ENCODE results near the gene SNX14. TPM values are rescaled to one million over a fixed set of nuclear protein-coding genes. Genes with fewer than 3 reads are reported as not detected.

SNX14 gene
- total and polyA plus RNA-seq, 2 of the 13 experiments (the other 11 are each of a cell fraction or from before 2014, with no cell fraction given), result 83.5 to 112 TPM

- TF ChIP-seq ZKSCAN1 (IDR thresholded peaks at IDR 0.05; ENCODE audit: low read length), result no peak
- no peak for TF ChIP-seq HOXA5 (CRISPR knock-in tag; IDR thresholded peaks at IDR 0.05)
- TF ChIP-seq GABPB1 (CRISPR knock-in tag; IDR thresholded peaks at IDR 0.05), result peak; percentile 73
- peak; percentile 37; the same call in 1 of the 2 replicates for TF ChIP-seq IRX3 (CRISPR knock-in tag; IDR thresholded peaks at IDR 0.05; ENCODE audit: borderline replicate concordance, low read depth)
- peak; percentile 74 for TF ChIP-seq KMT2A (CRISPR knock-in tag; IDR thresholded peaks at IDR 0.05)
- TF ChIP-seq SSRP1 (CRISPR knock-in tag; IDR thresholded peaks at IDR 0.05), result no peak
- no peak for TF ChIP-seq ZNF850 (CRISPR knock-in tag; conservative IDR thresholded peaks at IDR 0.05)
- TF ChIP-seq BCL3 (CRISPR knock-in tag; IDR thresholded peaks at IDR 0.05), result peak; percentile 42; the same call in 1 of the 2 replicates
- no peak for TF ChIP-seq ZBTB26 (CRISPR knock-in tag; IDR thresholded peaks at IDR 0.05; ENCODE audit: borderline replicate concordance)
- TF ChIP-seq RFXAP (CRISPR knock-in tag; IDR thresholded peaks at IDR 0.05; ENCODE audit: borderline replicate concordance), result peak; percentile 43; the same call in 1 of the 2 replicates
- no peak for TF ChIP-seq ZNF550 (CRISPR knock-in tag; IDR thresholded peaks at IDR 0.05; ENCODE audit: borderline replicate concordance)
- TF ChIP-seq BCLAF1 (IDR thresholded peaks at IDR 0.05), result no peak
- peak; percentile 64; the same call in 1 of the 2 replicates for TF ChIP-seq ZNF788 (CRISPR knock-in tag; IDR thresholded peaks at IDR 0.05; ENCODE audit: borderline replicate concordance)
- no peak for TF ChIP-seq ZNF879 (CRISPR knock-in tag; IDR thresholded peaks at IDR 0.05)
- no peak for TF ChIP-seq STAT5B (CRISPR knock-in tag; IDR thresholded peaks at IDR 0.05)
- peak; percentile 41 for TF ChIP-seq CTCF (CRISPR knock-in tag; IDR thresholded peaks at IDR 0.05)
- no peak for TF ChIP-seq TCF7L2 (IDR thresholded peaks at IDR 0.05; ENCODE audit: low read depth, low read length)
- 0 out of 2 replicates have a peak, but pooled peaks have one; percentile 49 for TF ChIP-seq BATF2 (CRISPR knock-in tag; IDR thresholded peaks at IDR 0.05)
- no peak for TF ChIP-seq ZNF75D (CRISPR knock-in tag; IDR thresholded peaks at IDR 0.05; ENCODE audit: borderline replicate concordance)
- TF ChIP-seq ZNF205 (CRISPR knock-in tag; IDR thresholded peaks at IDR 0.05), result no peak; the same call in 1 of the 2 replicates
- peak; percentile 95 for TF ChIP-seq THAP11 (CRISPR knock-in tag; IDR thresholded peaks at IDR 0.05)
- TF ChIP-seq ZFAT (CRISPR knock-in tag; conservative IDR thresholded peaks at IDR 0.05), result no peak
- no peak for TF ChIP-seq FOXM1 (CRISPR knock-in tag; IDR thresholded peaks at IDR 0.05)
These were observed at the start of gene SNX14 (continued) for GRCh38 chr6:85593438-85594196.

Measured in HepG2 (cell line).